H1 (cell line): Measurements from ENCODE around the gene CASTOR1. TPM values are rescaled to one million over a fixed set of nuclear protein-coding genes. Genes with fewer than 3 reads are reported as not detected.

Experiments used
- CTCF ChIA-PET: fragments of 300-600 bp; sonication (Branson Sonifier 250); formaldehyde crosslinking; loops from one replicate; lab custom pipeline; 2021; ENCODE audit not compliant: partially characterized antibody; lab: Charles Lee
- POLR2A ChIA-PET: fragments of 300-600 bp; sonication (Branson Sonifier 250); formaldehyde crosslinking; loops from one replicate; lab custom pipeline; 2021; ENCODE audit warnings: inconsistent platforms; ENCODE audit not compliant: partially characterized antibody; lab: Charles Lee
- DNase-seq, 2 experiments: peaks; one replicate each; pipeline versions ENCODE4 v3.0.0 to v3.0.0-alpha.2; 2010 to 2022; ENCODE audit warnings: low spot score in 2 of 2, low read depth in 1 of 2, mixed read lengths in 1 of 2
- FAIRE-seq: peaks from 2 replicates; lab custom pipeline; 2011; peaks lifted over from hg19 to GRCh38; lab: Jason Lieb, UNC
- H2AFZ ChIP-seq: 2 replicates; pipeline ENCODE4 v1.8.1; 2012; ENCODE audit warnings: low read length, inconsistent platforms
- H2AK5ac ChIP-seq: 2 replicates; pipeline ENCODE4 v1.6.1; 2013; ENCODE audit warnings: low read depth, low read length
- H2BK120ac ChIP-seq: replicated peaks from 2 replicates; pipeline ENCODE3; 2013; ENCODE audit warnings: low read depth, low read length, inconsistent platforms
- H2BK12ac ChIP-seq: 2 replicates; pipeline ENCODE4 v1.6.1; 2013; ENCODE audit warnings: low read depth, low read length
- H2BK15ac ChIP-seq: 2 replicates; pipeline ENCODE4 v1.6.1; 2013; ENCODE audit warnings: low read length
- H2BK20ac ChIP-seq: 2 replicates; pipeline ENCODE4 v1.6.1; 2013; ENCODE audit warnings: low read length
- H2BK5ac ChIP-seq: 2 replicates; pipeline ENCODE4 v1.6.1; 2013; ENCODE audit warnings: low read depth, low read length
- H3K14ac ChIP-seq: 2 replicates; pipeline ENCODE4 v1.6.1; 2013; ENCODE audit warnings: inconsistent platforms; ENCODE audit not compliant: insufficient read length
- H3K18ac ChIP-seq: 2 replicates; pipeline ENCODE4 v1.6.1; 2013; ENCODE audit warnings: low read length; ENCODE audit errors: extremely low read depth
- H3K23ac ChIP-seq: 2 replicates; pipeline ENCODE4 v1.6.1; 2013; ENCODE audit warnings: inconsistent platforms; ENCODE audit not compliant: insufficient read length
- H3K23me2 ChIP-seq: 2 replicates; pipeline ENCODE4 v1.6.1; 2013; ENCODE audit warnings: low read depth, low read length
- H3K27ac ChIP-seq: 2 replicates; pipeline ENCODE4 v1.6.1; 2011; ENCODE audit warnings: low read depth, low read length, inconsistent platforms
- H3K27me3 ChIP-seq, 4 experiments: replicated peaks in 1 of 4; 1 replicate in 1 of 4; 2 replicates in 3 of 4; pipeline versions ENCODE4 v1.6.1 to v1.8.1; 2011 to 2013; ENCODE audit warnings: low read length in 3 of 4, mild to moderate bottlenecking in 3 of 4, inconsistent platforms in 2 of 4, mixed read lengths in 2 of 4, moderate library complexity in 1 of 4; ENCODE audit not compliant: control insufficient read depth in 3 of 4, insufficient read depth in 3 of 4; ENCODE audit errors: extremely low read depth in 1 of 4
- H3K36me3 ChIP-seq, 4 experiments: 2 replicates each; pipeline versions ENCODE4 v1.6.1 to v1.8.1; 2011 to 2013; ENCODE audit warnings: mild to moderate bottlenecking in 4 of 4, low read length in 3 of 4, moderate library complexity in 2 of 4, control low read depth in 1 of 4, inconsistent platforms in 1 of 4; ENCODE audit not compliant: insufficient read depth in 4 of 4, control insufficient read depth in 2 of 4
- H3K4ac ChIP-seq: replicated peaks from 2 replicates; pipeline ENCODE3; 2013; ENCODE audit warnings: low read length, low read depth, mixed read lengths, inconsistent platforms; ENCODE audit not compliant: insufficient read length
- H3K4me1 ChIP-seq, 4 experiments: replicated peaks in 1 of 4; 1 replicate in 1 of 4; 2 replicates in 3 of 4; pipeline versions ENCODE4 v1.6.1 to v1.8.1; 2011 to 2013; ENCODE audit warnings: low read length in 3 of 4, inconsistent platforms in 2 of 4, mixed read lengths in 1 of 4; ENCODE audit not compliant: insufficient read depth in 4 of 4, control insufficient read depth in 3 of 4
- H3K4me2 ChIP-seq, 2 experiments: 2 replicates each; pipeline versions ENCODE4 v1.6.1 to v1.8.1; 2011 to 2013; ENCODE audit warnings: low read depth in 2 of 2, low read length in 2 of 2, control low read depth in 1 of 2, inconsistent platforms in 1 of 2, mild to moderate bottlenecking in 1 of 2; ENCODE audit not compliant: insufficient read depth in 1 of 2
- H3K4me3 ChIP-seq, 4 experiments: fragments of 200-600, 300-600 bp in 1 of 4; sonication (generic), shearing (Covaris generic), sonication (Bioruptor Twin) in 1 of 4; 2 replicates each; pipeline versions ENCODE4 v1.5.1 to v1.8.1; 2011 to 2016; ENCODE audit warnings: low read length in 4 of 4, low read depth in 3 of 4, control low read depth in 2 of 4, inconsistent platforms in 2 of 4, mild to moderate bottlenecking in 2 of 4, mixed read lengths in 1 of 4, moderate library complexity in 1 of 4; ENCODE audit not compliant: insufficient read depth in 2 of 4; ENCODE audit errors: extremely low read depth in 1 of 4
- H3K56ac ChIP-seq: replicated peaks from 2 replicates; pipeline ENCODE3; 2013; ENCODE audit warnings: low read depth, mild to moderate bottlenecking, mixed read lengths, low read length, inconsistent platforms; ENCODE audit not compliant: insufficient read length
- H3K79me1 ChIP-seq: 2 replicates; pipeline ENCODE4 v1.6.1; 2013; ENCODE audit warnings: low read depth, low read length, control low read depth
- H3K79me2 ChIP-seq, 2 experiments: 2 replicates each; pipeline versions ENCODE4 v1.6.1 to v1.8.1; 2012 to 2013; ENCODE audit warnings: low read length in 2 of 2, mild to moderate bottlenecking in 2 of 2, inconsistent platforms in 1 of 2; ENCODE audit not compliant: insufficient read depth in 2 of 2, control insufficient read depth in 1 of 2
- H3K9ac ChIP-seq, 4 experiments: replicated peaks in 1 of 4; 1 replicate in 1 of 4; 2 replicates in 3 of 4; pipeline versions ENCODE4 v1.6.1 to v1.8.1; 2011 to 2013; ENCODE audit warnings: low read depth in 3 of 4, low read length in 3 of 4, control low read depth in 2 of 4, mild to moderate bottlenecking in 2 of 4, moderate library complexity in 2 of 4, inconsistent platforms in 1 of 4; ENCODE audit errors: extremely low read depth in 1 of 4
- H3K9me3 ChIP-seq, 2 experiments: 2 replicates each; pipeline versions ENCODE4 v1.6.1 to v1.8.1; 2012 to 2013; ENCODE audit warnings: mild to moderate bottlenecking in 2 of 2, moderate library complexity in 2 of 2, control low read depth in 1 of 2, inconsistent platforms in 1 of 2, low read depth in 1 of 2, low read length in 1 of 2, mixed read lengths in 1 of 2; ENCODE audit not compliant: insufficient read depth in 2 of 2
- H4K20me1 ChIP-seq, 2 experiments: replicated peaks in 1 of 2; 2 replicates each; pipeline versions ENCODE3 to v1.8.1; 2011 to 2013; ENCODE audit warnings: inconsistent platforms in 2 of 2, low read length in 2 of 2, mild to moderate bottlenecking in 1 of 2; ENCODE audit not compliant: insufficient read depth in 2 of 2, control insufficient read depth in 1 of 2
- H4K5ac ChIP-seq: 2 replicates; pipeline ENCODE4 v1.6.1; 2013; ENCODE audit warnings: low read length, low read depth, mixed read lengths, inconsistent platforms; ENCODE audit not compliant: insufficient read length
- H4K8ac ChIP-seq: 2 replicates; pipeline ENCODE4 v1.8.0; 2013; ENCODE audit warnings: mild to moderate bottlenecking, moderate library complexity, low read length, inconsistent platforms; ENCODE audit not compliant: insufficient read depth; ENCODE audit errors: extremely low read depth
- H4K91ac ChIP-seq: replicated peaks from 2 replicates; pipeline ENCODE3; 2013; ENCODE audit warnings: low read length, mixed read lengths, inconsistent platforms; ENCODE audit not compliant: insufficient read length
- JUND ChIP-seq: IDR thresholded peaks from 2 replicates; pipeline ENCODE4 v1.6.1; 2011; ENCODE audit warnings: mild to moderate bottlenecking, improper control_type of control experiment, low read length
- WGBS, 2 experiments: shearing (Covaris generic) in 1 of 2; methylation state at CpG; one replicate each; pipeline versions ENCODE4 v1.1.6 to v1.1.7; 2013 to 2015; ENCODE audit warnings: low lambda C conversion rate in 2 of 2, mixed read lengths in 2 of 2, inconsistent platforms in 1 of 2, low coverage in 1 of 2, missing lambda C conversion rate in 1 of 2; ENCODE audit not compliant: insufficient replicate concordance in 2 of 2, insufficient coverage in 1 of 2, insufficient read length in 1 of 2; ENCODE audit errors: extremely low coverage in 1 of 2, missing lambda C conversion rate in 1 of 2; 5-methylcytosine and 5-hydroxymethylcytosine counted together
- polyA plus RNA-seq, 7 experiments: library from polyadenylated mRNA; depleted of rRNA in 3 of 7; stranded (reverse) in 5 of 7; unstranded in 2 of 7; fragments of >200 nt in 5 of 7; fragments of 200-250 nt in 2 of 7; gene quantifications; 1 replicate in 5 of 7; 2 replicates in 1 of 7; 4 replicates in 1 of 7; pipeline versions ENCODE4 v1.2.1 to v1.2.3, GENCODE V29; 2011 to 2013; ENCODE audit warnings: missing spikeins in 2 of 7, mixed read lengths in 2 of 7
- total RNA-seq: library from RNA; stranded (reverse); fragmentation: NEBNext Ultra II Directional; extraction: Animal tissue kit (Norgen Biotek cat#: 25700); gene quantifications from 2 replicates; pipeline ENCODE4 v1.2.1, GENCODE V29; 2021

Gene CASTOR1
- total and polyA plus RNA-seq, 2 of the 8 experiments (the other 6 are each of a cell fraction or from before 2014, with no cell fraction given), result 10.3 to 36.0 TPM

DNA sequence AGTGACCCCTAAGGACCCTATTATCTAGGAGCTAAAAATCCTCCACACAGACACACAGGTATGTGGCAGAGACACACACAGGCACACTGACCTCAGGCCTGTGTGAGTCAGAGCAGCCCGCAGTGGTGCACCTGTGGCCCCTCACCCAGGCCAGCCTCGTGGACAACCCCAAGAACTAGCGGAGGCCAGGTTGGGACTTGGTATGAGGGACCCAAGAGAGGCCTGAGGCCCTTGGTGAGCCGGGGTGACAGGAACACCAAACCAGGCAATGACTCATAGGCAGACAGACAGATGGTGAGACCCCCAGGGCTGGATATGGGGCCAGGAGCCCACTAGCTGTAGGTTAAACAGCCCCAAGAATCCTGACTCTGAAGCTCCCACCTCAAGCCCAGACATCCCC, 6.0 kb downstream of the CASTOR1 start:
- H3K4me1 ChIP-seq, result peaks cover 0 to 4% (median 2%) of the 10 kb centered on the region in 4 experiments; a peak in 5 of 7 replicates
- H2BK5ac ChIP-seq, result no peak overlapping the region
- no peak overlapping the region for H4K5ac ChIP-seq
- H3K79me1 ChIP-seq, result no peaks in the 10 kb centered on the region
- POLR2A ChIA-PET, result interaction anchor here (0.7 to 1.3 kb wide), 3 partner anchors 8 to 90 kb away, joined by 3 to 4 read pairs (median 3); no protein-coding TSS in a partner anchor
- no peak overlapping the region for H2BK120ac ChIP-seq
- peaks cover 0 to 4% of the 10 kb centered on the region in 2 experiments for H4K20me1 ChIP-seq
- no peaks in the 10 kb centered on the region for H3K27me3 ChIP-seq
- H3K23me2 ChIP-seq, result 0 out of 2 replicates have a peak, but pooled peaks cover under 1% of the 10 kb centered on the region
- no peak overlapping the region for H2AK5ac ChIP-seq
- H3K18ac ChIP-seq, result no peak overlapping the region
- H4K91ac ChIP-seq, result no peak overlapping the region
- no peak overlapping the region for H2AFZ ChIP-seq
- H3K9me3 ChIP-seq, result no peaks in the 10 kb centered on the region
- no peak overlapping the region for H2BK15ac ChIP-seq
- DNase-seq, result no peak
- no peaks in the 10 kb centered on the region for H3K79me2 ChIP-seq
- no peak overlapping the region for H3K4me3 ChIP-seq
- no peak overlapping the region for H3K4me2 ChIP-seq
- no peak overlapping the region for H3K23ac ChIP-seq
- H3K9ac ChIP-seq, result no peak overlapping the region
- no peak overlapping the region for H3K56ac ChIP-seq
- no peak for FAIRE-seq
- no peak for TF ChIP-seq JUND
- no peak overlapping the region for H3K27ac ChIP-seq
- H4K8ac ChIP-seq, result no peak overlapping the region
- no peak overlapping the region for H2BK12ac ChIP-seq
- no peak overlapping the region for H3K4ac ChIP-seq
- no peaks in the 10 kb centered on the region for H3K36me3 ChIP-seq
- 86% methylated on average over 4 of the region's 4 CpGs; no CpG with 5 or more reads in 1 of the 2 experiments for WGBS, 2 experiments
- CTCF ChIA-PET, result interaction anchor here (0.9 to 1.3 kb wide), 4 partner anchors 14 to 54 kb away, joined by 3 read pairs; no protein-coding TSS in a partner anchor
- H2BK20ac ChIP-seq, result no peak overlapping the region
- H3K14ac ChIP-seq, result no peak overlapping the region
